HepG2 (cell line): Measurements from ENCODE around the gene PPP1R9B. TPM values are rescaled to one million over a fixed set of nuclear protein-coding genes. Genes with fewer than 3 reads are reported as not detected.

ENCODE experiments used
- AGO2 ChIP-seq: fragments of 200-400 bp; formaldehyde crosslinking; optimal IDR thresholded peaks from 2 replicates; pipeline ENCODE3; 2017; ENCODE audit warnings: mild to moderate bottlenecking, low read depth, low read length, moderate library complexity
- CHD4 ChIP-seq: fragments of 200-600 bp; sonication (generic); IDR thresholded peaks from 2 replicates; pipeline ENCODE4 v1.7.0; 2017; ENCODE audit warnings: mild to moderate bottlenecking, low read length, borderline replicate concordance
- CREB1 ChIP-seq, 2 experiments: fragments of 450-650 bp in 1 of 2; IDR thresholded peaks; 2 replicates each; pipeline ENCODE4 v1.6.1; 2016 to 2017; ENCODE audit warnings: control low read depth in 1 of 2, mild to moderate bottlenecking in 1 of 2, missing compliant biosample characterization in 1 of 2, missing genetic modification characterization in 1 of 2
- GLI4 ChIP-seq: sonication (generic); formaldehyde crosslinking; IDR thresholded peaks from 2 replicates; pipeline ENCODE4 v1.5.1; 2020; ENCODE audit warnings: missing genetic modification reagents, mild to moderate bottlenecking, moderate library complexity, borderline replicate concordance
- HOXA7 ChIP-seq: sonication (generic); formaldehyde crosslinking; IDR thresholded peaks from 2 replicates; pipeline ENCODE4 v1.8.1; 2022; ENCODE audit warnings: mild to moderate bottlenecking, missing genetic modification reagents, moderate library complexity
- MTA3 ChIP-seq: sonication (generic); formaldehyde crosslinking; IDR thresholded peaks from 2 replicates; pipeline ENCODE4 v1.4.0; 2020; ENCODE audit warnings: missing genetic modification reagents
- SP4 ChIP-seq: sonication (generic); formaldehyde crosslinking; IDR thresholded peaks from 2 replicates; pipeline ENCODE4 v1.8.1; 2023; ENCODE audit warnings: mild to moderate bottlenecking, missing genetic modification reagents
- TGIF2 ChIP-seq: IDR thresholded peaks from 2 replicates; pipeline ENCODE4 v1.6.1; 2016; ENCODE audit warnings: control low read depth, missing compliant biosample characterization
- ZFP1 ChIP-seq: IDR thresholded peaks from 2 replicates; pipeline ENCODE4 v1.6.1; 2016
- ZFP82 ChIP-seq: sonication (generic); formaldehyde crosslinking; IDR thresholded peaks from 2 replicates; pipeline ENCODE4 v1.5.1; 2020; ENCODE audit warnings: mild to moderate bottlenecking, missing genetic modification reagents, borderline replicate concordance
- ZNF543 ChIP-seq: sonication (generic); formaldehyde crosslinking; IDR thresholded peaks from 2 replicates; pipeline ENCODE4 v1.4.0; 2020; ENCODE audit warnings: mild to moderate bottlenecking, missing genetic modification reagents
- ZNF598 ChIP-seq: sonication (generic); formaldehyde crosslinking; IDR thresholded peaks from 2 replicates; pipeline ENCODE4 v1.5.1; 2020; ENCODE audit warnings: mild to moderate bottlenecking, missing genetic modification reagents, borderline replicate concordance
- ZNF616 ChIP-seq: sonication (generic); formaldehyde crosslinking; IDR thresholded peaks from 2 replicates; pipeline ENCODE4 v1.5.0; 2020; ENCODE audit warnings: low read depth, mild to moderate bottlenecking, missing genetic modification reagents
- ZNF652 ChIP-seq: IDR thresholded peaks from 2 replicates; pipeline ENCODE4 v1.6.1; 2016; ENCODE audit warnings: low read depth, borderline replicate concordance
- ZNF7 ChIP-seq: IDR thresholded peaks from 2 replicates; pipeline ENCODE4 v1.6.1; 2016; ENCODE audit warnings: missing biosample characterization, missing genetic modification reagents
- ZNF879 ChIP-seq: sonication (generic); formaldehyde crosslinking; IDR thresholded peaks from 2 replicates; pipeline ENCODE4 v1.8.1; 2023; ENCODE audit warnings: missing genetic modification reagents
- polyA plus RNA-seq, 8 experiments: library from polyadenylated mRNA; depleted of rRNA in 3 of 8; stranded (reverse) in 7 of 8; unstranded in 1 of 8; fragments of >200 nt; fragmentation: Illumina TruSeq in 4 of 8; extraction: Trizol in 4 of 8; gene quantifications; 2 replicates each; pipeline versions ENCODE4 v1.2.1 to v1.2.3, GENCODE V29; 2011 to 2016; ENCODE audit warnings: low read depth in 4 of 8, missing spikeins in 1 of 8, mixed read lengths in 1 of 8; ENCODE audit not compliant: insufficient read depth in 1 of 8
- total RNA-seq, 5 experiments: library from RNA; depleted of rRNA; stranded (reverse); fragments of >200 nt; fragmentation: Illumina TruSeq; extraction: Trizol; gene quantifications; 2 replicates each; pipeline ENCODE4 v1.2.3, GENCODE V29; 2016; ENCODE audit warnings: low read depth in 1 of 5
- TF ChIP-seq, protein P1 (sequence below): sonication (generic); formaldehyde crosslinking; conservative IDR thresholded peaks from 2 replicates; pipeline ENCODE4 v1.4.0; 2020; ENCODE audit warnings: missing genetic modification reagents
- TF ChIP-seq, protein P2 (sequence below): sonication (generic); formaldehyde crosslinking; IDR thresholded peaks from 2 replicates; pipeline ENCODE4 v1.4.0; 2020; ENCODE audit warnings: missing genetic modification reagents, mild to moderate bottlenecking, borderline replicate concordance
- TF ChIP-seq, protein P3 (sequence below): IDR thresholded peaks from 2 replicates; pipeline ENCODE4 v1.6.1; 2016; ENCODE audit warnings: mild to moderate bottlenecking, missing biosample characterization, missing genetic modification reagents
- TF ChIP-seq, protein P4 (sequence below): sonication (generic); formaldehyde crosslinking; IDR thresholded peaks from 2 replicates; pipeline ENCODE4 v1.8.0; 2022; ENCODE audit warnings: missing genetic modification reagents, mild to moderate bottlenecking, moderate library complexity, borderline replicate concordance

Gene PPP1R9B
- total and polyA plus RNA-seq, 2 of the 13 experiments (the other 11 are each of a cell fraction or from before 2014, with no cell fraction given): 9.4 to 15.8 TPM

DNA sequence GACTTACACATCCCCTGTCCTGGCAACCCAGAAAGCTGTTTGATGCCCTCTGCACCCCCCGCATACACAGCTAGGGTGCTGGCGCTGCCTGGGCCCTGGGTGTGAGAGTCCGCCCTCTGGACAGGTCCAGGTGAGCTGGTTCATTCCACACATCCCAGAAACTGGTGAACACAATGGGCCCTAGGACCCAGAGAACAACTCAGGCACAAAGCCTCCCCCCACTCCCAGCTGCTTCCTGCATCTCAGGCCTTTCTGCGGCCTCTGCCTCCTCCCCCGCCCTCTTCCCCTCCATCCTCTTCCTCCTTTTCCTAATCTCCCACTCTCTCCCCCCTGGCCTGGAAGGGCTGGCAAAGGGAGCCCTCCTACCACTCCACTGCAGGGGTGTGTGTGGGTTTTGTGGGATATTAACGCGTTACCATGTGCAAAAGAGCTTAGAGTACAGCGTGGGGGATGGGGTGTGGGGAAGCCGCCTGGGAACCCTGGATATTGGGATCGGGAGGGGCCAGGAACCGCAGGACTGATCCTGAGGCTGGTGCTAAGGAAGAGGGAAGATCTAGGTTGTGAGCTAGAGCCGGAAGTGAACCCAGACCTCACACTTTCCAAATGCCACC is 1.6 kb upstream of the PPP1R9B start (continued):
- TF ChIP-seq, protein P1, sequence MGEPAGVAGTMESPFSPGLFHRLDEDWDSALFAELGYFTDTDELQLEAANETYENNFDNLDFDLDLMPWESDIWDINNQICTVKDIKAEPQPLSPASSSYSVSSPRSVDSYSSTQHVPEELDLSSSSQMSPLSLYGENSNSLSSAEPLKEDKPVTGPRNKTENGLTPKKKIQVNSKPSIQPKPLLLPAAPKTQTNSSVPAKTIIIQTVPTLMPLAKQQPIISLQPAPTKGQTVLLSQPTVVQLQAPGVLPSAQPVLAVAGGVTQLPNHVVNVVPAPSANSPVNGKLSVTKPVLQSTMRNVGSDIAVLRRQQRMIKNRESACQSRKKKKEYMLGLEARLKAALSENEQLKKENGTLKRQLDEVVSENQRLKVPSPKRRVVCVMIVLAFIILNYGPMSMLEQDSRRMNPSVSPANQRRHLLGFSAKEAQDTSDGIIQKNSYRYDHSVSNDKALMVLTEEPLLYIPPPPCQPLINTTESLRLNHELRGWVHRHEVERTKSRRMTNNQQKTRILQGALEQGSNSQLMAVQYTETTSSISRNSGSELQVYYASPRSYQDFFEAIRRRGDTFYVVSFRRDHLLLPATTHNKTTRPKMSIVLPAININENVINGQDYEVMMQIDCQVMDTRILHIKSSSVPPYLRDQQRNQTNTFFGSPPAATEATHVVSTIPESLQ: no peak
- no peak for TF ChIP-seq CREB1 (IDR thresholded peaks at IDR 0.05)
- no peak for TF ChIP-seq CREB1 (CRISPR knock-in tag; IDR thresholded peaks at IDR 0.05)
- TF ChIP-seq, protein P2, sequence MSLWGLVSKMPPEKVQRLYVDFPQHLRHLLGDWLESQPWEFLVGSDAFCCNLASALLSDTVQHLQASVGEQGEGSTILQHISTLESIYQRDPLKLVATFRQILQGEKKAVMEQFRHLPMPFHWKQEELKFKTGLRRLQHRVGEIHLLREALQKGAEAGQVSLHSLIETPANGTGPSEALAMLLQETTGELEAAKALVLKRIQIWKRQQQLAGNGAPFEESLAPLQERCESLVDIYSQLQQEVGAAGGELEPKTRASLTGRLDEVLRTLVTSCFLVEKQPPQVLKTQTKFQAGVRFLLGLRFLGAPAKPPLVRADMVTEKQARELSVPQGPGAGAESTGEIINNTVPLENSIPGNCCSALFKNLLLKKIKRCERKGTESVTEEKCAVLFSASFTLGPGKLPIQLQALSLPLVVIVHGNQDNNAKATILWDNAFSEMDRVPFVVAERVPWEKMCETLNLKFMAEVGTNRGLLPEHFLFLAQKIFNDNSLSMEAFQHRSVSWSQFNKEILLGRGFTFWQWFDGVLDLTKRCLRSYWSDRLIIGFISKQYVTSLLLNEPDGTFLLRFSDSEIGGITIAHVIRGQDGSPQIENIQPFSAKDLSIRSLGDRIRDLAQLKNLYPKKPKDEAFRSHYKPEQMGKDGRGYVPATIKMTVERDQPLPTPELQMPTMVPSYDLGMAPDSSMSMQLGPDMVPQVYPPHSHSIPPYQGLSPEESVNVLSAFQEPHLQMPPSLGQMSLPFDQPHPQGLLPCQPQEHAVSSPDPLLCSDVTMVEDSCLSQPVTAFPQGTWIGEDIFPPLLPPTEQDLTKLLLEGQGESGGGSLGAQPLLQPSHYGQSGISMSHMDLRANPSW: no peak
- no peak for TF ChIP-seq ZNF7 (CRISPR knock-in tag)
- TF ChIP-seq, protein P3, sequence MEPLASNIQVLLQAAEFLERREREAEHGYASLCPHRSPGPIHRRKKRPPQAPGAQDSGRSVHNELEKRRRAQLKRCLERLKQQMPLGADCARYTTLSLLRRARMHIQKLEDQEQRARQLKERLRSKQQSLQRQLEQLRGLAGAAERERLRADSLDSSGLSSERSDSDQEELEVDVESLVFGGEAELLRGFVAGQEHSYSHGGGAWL (CRISPR knock-in tag): 0 out of 2 replicates have a peak, but pooled peaks have one; percentile 36
- TF ChIP-seq AGO2: no peak
- TF ChIP-seq ZFP1 (CRISPR knock-in tag): peak; percentile 36; the same call in 1 of the 2 replicates
- no peak for TF ChIP-seq ZNF879 (CRISPR knock-in tag)
- no peak for TF ChIP-seq GLI4
- TF ChIP-seq HOXA7 (CRISPR knock-in tag): no peak
- TF ChIP-seq ZNF543 (CRISPR knock-in tag): no peak
- TF ChIP-seq ZNF616: no peak
- TF ChIP-seq, protein P4, sequence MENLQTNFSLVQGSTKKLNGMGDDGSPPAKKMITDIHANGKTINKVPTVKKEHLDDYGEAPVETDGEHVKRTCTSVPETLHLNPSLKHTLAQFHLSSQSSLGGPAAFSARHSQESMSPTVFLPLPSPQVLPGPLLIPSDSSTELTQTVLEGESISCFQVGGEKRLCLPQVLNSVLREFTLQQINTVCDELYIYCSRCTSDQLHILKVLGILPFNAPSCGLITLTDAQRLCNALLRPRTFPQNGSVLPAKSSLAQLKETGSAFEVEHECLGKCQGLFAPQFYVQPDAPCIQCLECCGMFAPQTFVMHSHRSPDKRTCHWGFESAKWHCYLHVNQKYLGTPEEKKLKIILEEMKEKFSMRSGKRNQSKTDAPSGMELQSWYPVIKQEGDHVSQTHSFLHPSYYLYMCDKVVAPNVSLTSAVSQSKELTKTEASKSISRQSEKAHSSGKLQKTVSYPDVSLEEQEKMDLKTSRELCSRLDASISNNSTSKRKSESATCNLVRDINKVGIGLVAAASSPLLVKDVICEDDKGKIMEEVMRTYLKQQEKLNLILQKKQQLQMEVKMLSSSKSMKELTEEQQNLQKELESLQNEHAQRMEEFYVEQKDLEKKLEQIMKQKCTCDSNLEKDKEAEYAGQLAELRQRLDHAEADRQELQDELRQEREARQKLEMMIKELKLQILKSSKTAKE (CRISPR knock-in tag): no peak
- TF ChIP-seq ZNF652 (CRISPR knock-in tag): peak; percentile 48; the same call in 1 of the 2 replicates
- no peak for TF ChIP-seq MTA3 (CRISPR knock-in tag)
- no peak for TF ChIP-seq CHD4
- TF ChIP-seq SP4: no peak; the same call in 1 of the 2 replicates
- TF ChIP-seq ZFP82 (CRISPR knock-in tag): no peak
- TF ChIP-seq TGIF2: 0 out of 2 replicates have a peak, but pooled peaks have one; percentile 28
- no peak for TF ChIP-seq ZNF598 (CRISPR knock-in tag)
